Hematopoietic multipotent progenitor cell treated with erythropoietin and hydrocortisone succinate and interleukin-3 and kit ligand, for 15 days (in vitro differentiated cells): ENCODE results near the gene ADH4.
"Not testable (repeated sequence)": the region's sequence is repeated elsewhere in the genome, so short reads cannot be mapped to it uniquely, and the experiment has no call there.

Experiments
- DNase-seq: peaks from one replicate; pipeline ENCODE4 v3.0.0-alpha.2; 2015; ENCODE audit warnings: low spot score

ADH4 gene

GRCh38 chr4:99131378-99131777 is 12.7 kb downstream of the ADH4 start:
- DNase-seq = no peak

GRCh38 chr4:99126376-99126775 is 17.7 kb downstream of the ADH4 start:
- DNase-seq = no peak

- DNase-seq = no peak
These were observed 23.1 kb downstream of the ADH4 start for GRCh38 chr4:99121008-99121407.

GRCh38 chr4:99120501-99120900 is 23.6 kb downstream of the ADH4 start:
- no peak for DNase-seq

- DNase-seq = peak; percentile 12
These were observed 26.0 kb downstream of the ADH4 start for GRCh38 chr4:99117876-99118693.

- not testable (repeated sequence) for DNase-seq
These were observed 26.8 kb downstream of the ADH4 start for GRCh38 chr4:99117122-99117841.

GRCh38 chr4:99109286-99109685 is 34.8 kb downstream of the ADH4 start:
- not testable (repeated sequence) for DNase-seq

GRCh38 chr4:99104153-99104552 is 39.9 kb downstream of the ADH4 start:
- no peak for DNase-seq

- no peak for DNase-seq
These were observed 40.9 kb downstream of the ADH4 start for GRCh38 chr4:99103166-99103565.

GRCh38 chr4:99102634-99103033 is 41.5 kb downstream of the ADH4 start:
- DNase-seq = no peak

GRCh38 chr4:99100876-99101275 is 43.2 kb downstream of the ADH4 start:
- no peak for DNase-seq

GRCh38 chr4:99099814-99100213 is 44.3 kb downstream of the ADH4 start:
- DNase-seq = not testable (repeated sequence)

GRCh38 chr4:99099311-99099710 is 44.8 kb downstream of the ADH4 start:
- DNase-seq = no peak

- DNase-seq = not testable (repeated sequence)
These were observed 52.3 kb downstream of the ADH4 start for GRCh38 chr4:99091841-99092240.

GRCh38 chr4:99091216-99091575 is 52.9 kb downstream of the ADH4 start:
- no peak for DNase-seq

- DNase-seq = no peak
These were observed 53.4 kb downstream of the ADH4 start for GRCh38 chr4:99090481-99091215.

GRCh38 chr4:99088481-99089365 is 55.4 kb downstream of the ADH4 start, which contains the start of gene ADH5:
Gene ADH5 (minus strand): TSS chr4:99088788. CDS start chr4:99088700, 88 bp downstream.
- peak; percentile 69 for DNase-seq

- DNase-seq = no peak
These were observed 56.1 kb downstream of the ADH4 start for GRCh38 chr4:99088023-99088449.

- no peak for DNase-seq
These were observed 59.5 kb downstream of the ADH4 start for GRCh38 chr4:99084595-99084994.

- DNase-seq = no peak
These were observed 61.9 kb downstream of the ADH4 start for GRCh38 chr4:99082192-99082591.

- DNase-seq = not testable (repeated sequence)
These were observed 63.2 kb downstream of the ADH4 start for GRCh38 chr4:99080869-99081268.
